ENCODE data around the gene DAP.

DNA sequence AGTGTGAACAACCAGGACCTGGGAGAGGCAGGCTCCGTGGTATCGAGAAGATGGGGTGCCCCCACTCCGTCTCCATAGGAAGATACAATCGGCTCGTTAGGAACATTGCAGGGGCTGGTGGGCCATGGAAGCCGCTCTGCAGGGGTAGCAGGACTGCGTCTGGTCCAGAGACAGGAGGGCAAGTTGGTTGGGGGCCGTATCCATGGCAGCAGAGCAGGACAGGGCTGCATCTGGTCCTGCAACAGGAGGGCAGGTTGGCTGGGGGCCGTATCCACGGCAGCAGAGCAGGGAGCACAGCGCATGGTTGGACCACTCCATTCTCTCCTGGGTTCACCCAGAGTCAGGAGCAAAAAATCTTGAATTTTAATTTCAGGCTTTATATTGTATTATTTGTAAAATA, 99.0 kb downstream of the DAP start:
- TF ChIP-seq, protein P1, sequence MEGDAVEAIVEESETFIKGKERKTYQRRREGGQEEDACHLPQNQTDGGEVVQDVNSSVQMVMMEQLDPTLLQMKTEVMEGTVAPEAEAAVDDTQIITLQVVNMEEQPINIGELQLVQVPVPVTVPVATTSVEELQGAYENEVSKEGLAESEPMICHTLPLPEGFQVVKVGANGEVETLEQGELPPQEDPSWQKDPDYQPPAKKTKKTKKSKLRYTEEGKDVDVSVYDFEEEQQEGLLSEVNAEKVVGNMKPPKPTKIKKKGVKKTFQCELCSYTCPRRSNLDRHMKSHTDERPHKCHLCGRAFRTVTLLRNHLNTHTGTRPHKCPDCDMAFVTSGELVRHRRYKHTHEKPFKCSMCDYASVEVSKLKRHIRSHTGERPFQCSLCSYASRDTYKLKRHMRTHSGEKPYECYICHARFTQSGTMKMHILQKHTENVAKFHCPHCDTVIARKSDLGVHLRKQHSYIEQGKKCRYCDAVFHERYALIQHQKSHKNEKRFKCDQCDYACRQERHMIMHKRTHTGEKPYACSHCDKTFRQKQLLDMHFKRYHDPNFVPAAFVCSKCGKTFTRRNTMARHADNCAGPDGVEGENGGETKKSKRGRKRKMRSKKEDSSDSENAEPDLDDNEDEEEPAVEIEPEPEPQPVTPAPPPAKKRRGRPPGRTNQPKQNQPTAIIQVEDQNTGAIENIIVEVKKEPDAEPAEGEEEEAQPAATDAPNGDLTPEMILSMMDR (IDR thresholded peaks at IDR 0.05), result no peak
- no peak for TF ChIP-seq SIN3A (IDR thresholded peaks at IDR 0.05; ENCODE audit: borderline replicate concordance, insufficient read depth, low read depth, low read length)
- TF ChIP-seq, protein P2, sequence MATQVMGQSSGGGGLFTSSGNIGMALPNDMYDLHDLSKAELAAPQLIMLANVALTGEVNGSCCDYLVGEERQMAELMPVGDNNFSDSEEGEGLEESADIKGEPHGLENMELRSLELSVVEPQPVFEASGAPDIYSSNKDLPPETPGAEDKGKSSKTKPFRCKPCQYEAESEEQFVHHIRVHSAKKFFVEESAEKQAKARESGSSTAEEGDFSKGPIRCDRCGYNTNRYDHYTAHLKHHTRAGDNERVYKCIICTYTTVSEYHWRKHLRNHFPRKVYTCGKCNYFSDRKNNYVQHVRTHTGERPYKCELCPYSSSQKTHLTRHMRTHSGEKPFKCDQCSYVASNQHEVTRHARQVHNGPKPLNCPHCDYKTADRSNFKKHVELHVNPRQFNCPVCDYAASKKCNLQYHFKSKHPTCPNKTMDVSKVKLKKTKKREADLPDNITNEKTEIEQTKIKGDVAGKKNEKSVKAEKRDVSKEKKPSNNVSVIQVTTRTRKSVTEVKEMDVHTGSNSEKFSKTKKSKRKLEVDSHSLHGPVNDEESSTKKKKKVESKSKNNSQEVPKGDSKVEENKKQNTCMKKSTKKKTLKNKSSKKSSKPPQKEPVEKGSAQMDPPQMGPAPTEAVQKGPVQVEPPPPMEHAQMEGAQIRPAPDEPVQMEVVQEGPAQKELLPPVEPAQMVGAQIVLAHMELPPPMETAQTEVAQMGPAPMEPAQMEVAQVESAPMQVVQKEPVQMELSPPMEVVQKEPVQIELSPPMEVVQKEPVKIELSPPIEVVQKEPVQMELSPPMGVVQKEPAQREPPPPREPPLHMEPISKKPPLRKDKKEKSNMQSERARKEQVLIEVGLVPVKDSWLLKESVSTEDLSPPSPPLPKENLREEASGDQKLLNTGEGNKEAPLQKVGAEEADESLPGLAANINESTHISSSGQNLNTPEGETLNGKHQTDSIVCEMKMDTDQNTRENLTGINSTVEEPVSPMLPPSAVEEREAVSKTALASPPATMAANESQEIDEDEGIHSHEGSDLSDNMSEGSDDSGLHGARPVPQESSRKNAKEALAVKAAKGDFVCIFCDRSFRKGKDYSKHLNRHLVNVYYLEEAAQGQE (IDR thresholded peaks at IDR 0.05; ENCODE audit: insufficient read depth in 1 of 2, low read depth in 2 of 2, low read length in 1 of 2), result no peak
